SH-SY5Y (cell line): Measurements from ENCODE around the gene FBXL16.

ENCODE experiments used
- GATA2 ChIP-seq: IDR thresholded peaks from 2 replicates; pipeline ENCODE4 v1.6.1; 2011; ENCODE audit warnings: mild to moderate bottlenecking, low read depth, low read length
- GATA3 ChIP-seq: IDR thresholded peaks from 2 replicates; pipeline ENCODE4 v1.6.1; 2011; ENCODE audit warnings: low read depth, mild to moderate bottlenecking, low read length, moderate library complexity

DNA sequence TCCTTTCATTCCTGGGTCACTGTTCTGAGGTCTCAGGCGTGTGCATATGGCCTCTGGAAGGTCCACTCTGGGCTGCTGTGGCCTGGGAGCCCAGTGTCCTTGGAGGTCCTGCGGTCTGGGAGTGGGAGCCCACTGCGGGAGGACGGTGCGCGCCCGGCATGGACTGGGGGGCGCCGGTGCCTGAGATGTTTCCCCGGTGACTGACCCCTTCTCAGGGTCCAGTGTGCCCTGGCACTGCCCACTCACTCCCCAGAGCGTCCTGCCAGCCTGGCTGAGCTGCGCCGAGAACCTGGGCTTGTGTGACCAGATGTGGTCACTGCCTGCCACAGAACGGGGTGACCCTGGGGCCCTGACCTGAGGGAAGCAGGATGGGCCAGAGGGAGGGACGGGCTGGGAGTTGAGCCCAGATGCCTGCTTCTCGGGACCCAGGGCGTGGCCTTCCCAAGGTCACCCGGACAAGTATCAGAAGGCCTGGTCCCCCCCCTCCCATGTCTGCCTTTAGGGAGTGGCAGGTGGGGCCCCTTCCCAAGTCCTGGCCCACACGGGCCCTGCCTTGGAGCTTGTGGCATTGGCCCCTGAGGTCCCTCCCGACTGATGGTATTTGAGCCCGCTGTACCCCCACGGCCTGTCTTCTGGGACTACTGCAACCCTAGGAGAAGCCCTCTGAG is 31.3 kb downstream of the FBXL16 start:
- TF ChIP-seq GATA2 = no peak
- no peak for TF ChIP-seq GATA3
